K562 (cell line): ENCODE data around the gene ARHGAP25. TPM values are rescaled to one million over a fixed set of nuclear protein-coding genes. Genes with fewer than 3 reads are reported as not detected.

ENCODE experiments used
- CTBP1 ChIP-seq: fragments of 450-650 bp; IDR thresholded peaks from 2 replicates; pipeline ENCODE4 v1.6.1; 2016; ENCODE audit warnings: borderline replicate concordance
- GABPB2 ChIP-seq: fragments of 250-450 bp; sonication (Bioruptor Pico); conservative IDR thresholded peaks from 2 replicates; pipeline ENCODE4 v1.5.1; 2021; ENCODE audit warnings: mild to moderate bottlenecking
- HNRNPL ChIP-seq: fragments of 200-400 bp; formaldehyde crosslinking; IDR thresholded peaks from 2 replicates; pipeline ENCODE4 v1.6.1; 2017; ENCODE audit warnings: low read depth, mild to moderate bottlenecking, low read length
- MCM2 ChIP-seq: fragments of 450-650 bp; IDR thresholded peaks from 2 replicates; pipeline ENCODE4 v1.6.1; 2017; ENCODE audit warnings: low read depth, mild to moderate bottlenecking
- RNF219 ChIP-seq: fragments of 250-450 bp; sonication (Bioruptor Pico); IDR thresholded peaks from 2 replicates; pipeline ENCODE4 v1.5.0; 2022; ENCODE audit warnings: mild to moderate bottlenecking
- ZBTB2 ChIP-seq: fragments of 450-650 bp; IDR thresholded peaks from 2 replicates; pipeline ENCODE4 v1.6.1; 2016; ENCODE audit warnings: antibody characterized with exemption
- polyA plus RNA-seq, 8 experiments: library from polyadenylated mRNA; depleted of rRNA in 4 of 8; stranded (reverse) in 5 of 8; unstranded in 3 of 8; fragments of >200 nt; fragmentation: Nextera tagmentation in 2 of 8; fragmentation: Illumina TruSeq in 1 of 8; extraction: Ambion mirVana in 2 of 8; extraction: Trizol in 1 of 8; gene quantifications; 2 replicates each; pipeline versions ENCODE4 v1.2.1 to v1.2.3, GENCODE V29; 2011 to 2014; ENCODE audit warnings: inconsistent platforms in 1 of 8, missing spikeins in 1 of 8
- total RNA-seq, 7 experiments: library from RNA; depleted of rRNA in 6 of 7; stranded (reverse); fragments of >200 nt in 6 of 7; fragmentation: Illumina TruSeq in 2 of 7; extraction: Trizol in 2 of 7; gene quantifications; 2 replicates each; pipeline versions ENCODE4 v1.2.1 to v1.2.3, GENCODE V29; 2011 to 2021; ENCODE audit warnings: low replicate concordance in 1 of 7
- TF ChIP-seq, protein P1 (sequence below), 2 experiments: fragments of 450-650 bp; formaldehyde crosslinking in 1 of 2; IDR thresholded peaks; 2 replicates each; pipeline versions ENCODE4 v1.4.0 to v1.6.1; 2014 to 2020; ENCODE audit warnings: mild to moderate bottlenecking in 2 of 2, borderline replicate concordance in 1 of 2, low read depth in 1 of 2
- TF ChIP-seq, protein P2 (sequence below): fragments of 250-450 bp; sonication (Bioruptor Pico); IDR thresholded peaks from 2 replicates; pipeline ENCODE4 v1.4.0; 2020

The ARHGAP25 gene
- total and polyA plus RNA-seq, 9 of the 15 experiments (the other 6 are each of a cell fraction or from before 2014, with no cell fraction given) = 4.9 to 14.8 (median 10.7) TPM

GRCh38 chr2:68828887-68829708 lies 94.5 kb downstream of the ARHGAP25 start (continued):
- TF ChIP-seq ZBTB2 = peak; percentile 20; the same call in 1 of the 2 replicates
- TF ChIP-seq, protein P1, sequence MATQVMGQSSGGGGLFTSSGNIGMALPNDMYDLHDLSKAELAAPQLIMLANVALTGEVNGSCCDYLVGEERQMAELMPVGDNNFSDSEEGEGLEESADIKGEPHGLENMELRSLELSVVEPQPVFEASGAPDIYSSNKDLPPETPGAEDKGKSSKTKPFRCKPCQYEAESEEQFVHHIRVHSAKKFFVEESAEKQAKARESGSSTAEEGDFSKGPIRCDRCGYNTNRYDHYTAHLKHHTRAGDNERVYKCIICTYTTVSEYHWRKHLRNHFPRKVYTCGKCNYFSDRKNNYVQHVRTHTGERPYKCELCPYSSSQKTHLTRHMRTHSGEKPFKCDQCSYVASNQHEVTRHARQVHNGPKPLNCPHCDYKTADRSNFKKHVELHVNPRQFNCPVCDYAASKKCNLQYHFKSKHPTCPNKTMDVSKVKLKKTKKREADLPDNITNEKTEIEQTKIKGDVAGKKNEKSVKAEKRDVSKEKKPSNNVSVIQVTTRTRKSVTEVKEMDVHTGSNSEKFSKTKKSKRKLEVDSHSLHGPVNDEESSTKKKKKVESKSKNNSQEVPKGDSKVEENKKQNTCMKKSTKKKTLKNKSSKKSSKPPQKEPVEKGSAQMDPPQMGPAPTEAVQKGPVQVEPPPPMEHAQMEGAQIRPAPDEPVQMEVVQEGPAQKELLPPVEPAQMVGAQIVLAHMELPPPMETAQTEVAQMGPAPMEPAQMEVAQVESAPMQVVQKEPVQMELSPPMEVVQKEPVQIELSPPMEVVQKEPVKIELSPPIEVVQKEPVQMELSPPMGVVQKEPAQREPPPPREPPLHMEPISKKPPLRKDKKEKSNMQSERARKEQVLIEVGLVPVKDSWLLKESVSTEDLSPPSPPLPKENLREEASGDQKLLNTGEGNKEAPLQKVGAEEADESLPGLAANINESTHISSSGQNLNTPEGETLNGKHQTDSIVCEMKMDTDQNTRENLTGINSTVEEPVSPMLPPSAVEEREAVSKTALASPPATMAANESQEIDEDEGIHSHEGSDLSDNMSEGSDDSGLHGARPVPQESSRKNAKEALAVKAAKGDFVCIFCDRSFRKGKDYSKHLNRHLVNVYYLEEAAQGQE (IDR thresholded peaks at IDR 0.05; ENCODE audit: borderline replicate concordance) = peak; percentile 52
- TF ChIP-seq, protein P1 (CRISPR knock-in tag; IDR thresholded peaks at IDR 0.05; ENCODE audit: low read depth) = no peak
- TF ChIP-seq GABPB2 = no peak
- TF ChIP-seq RNF219 = no peak
- TF ChIP-seq HNRNPL = no peak
- TF ChIP-seq, protein P2, sequence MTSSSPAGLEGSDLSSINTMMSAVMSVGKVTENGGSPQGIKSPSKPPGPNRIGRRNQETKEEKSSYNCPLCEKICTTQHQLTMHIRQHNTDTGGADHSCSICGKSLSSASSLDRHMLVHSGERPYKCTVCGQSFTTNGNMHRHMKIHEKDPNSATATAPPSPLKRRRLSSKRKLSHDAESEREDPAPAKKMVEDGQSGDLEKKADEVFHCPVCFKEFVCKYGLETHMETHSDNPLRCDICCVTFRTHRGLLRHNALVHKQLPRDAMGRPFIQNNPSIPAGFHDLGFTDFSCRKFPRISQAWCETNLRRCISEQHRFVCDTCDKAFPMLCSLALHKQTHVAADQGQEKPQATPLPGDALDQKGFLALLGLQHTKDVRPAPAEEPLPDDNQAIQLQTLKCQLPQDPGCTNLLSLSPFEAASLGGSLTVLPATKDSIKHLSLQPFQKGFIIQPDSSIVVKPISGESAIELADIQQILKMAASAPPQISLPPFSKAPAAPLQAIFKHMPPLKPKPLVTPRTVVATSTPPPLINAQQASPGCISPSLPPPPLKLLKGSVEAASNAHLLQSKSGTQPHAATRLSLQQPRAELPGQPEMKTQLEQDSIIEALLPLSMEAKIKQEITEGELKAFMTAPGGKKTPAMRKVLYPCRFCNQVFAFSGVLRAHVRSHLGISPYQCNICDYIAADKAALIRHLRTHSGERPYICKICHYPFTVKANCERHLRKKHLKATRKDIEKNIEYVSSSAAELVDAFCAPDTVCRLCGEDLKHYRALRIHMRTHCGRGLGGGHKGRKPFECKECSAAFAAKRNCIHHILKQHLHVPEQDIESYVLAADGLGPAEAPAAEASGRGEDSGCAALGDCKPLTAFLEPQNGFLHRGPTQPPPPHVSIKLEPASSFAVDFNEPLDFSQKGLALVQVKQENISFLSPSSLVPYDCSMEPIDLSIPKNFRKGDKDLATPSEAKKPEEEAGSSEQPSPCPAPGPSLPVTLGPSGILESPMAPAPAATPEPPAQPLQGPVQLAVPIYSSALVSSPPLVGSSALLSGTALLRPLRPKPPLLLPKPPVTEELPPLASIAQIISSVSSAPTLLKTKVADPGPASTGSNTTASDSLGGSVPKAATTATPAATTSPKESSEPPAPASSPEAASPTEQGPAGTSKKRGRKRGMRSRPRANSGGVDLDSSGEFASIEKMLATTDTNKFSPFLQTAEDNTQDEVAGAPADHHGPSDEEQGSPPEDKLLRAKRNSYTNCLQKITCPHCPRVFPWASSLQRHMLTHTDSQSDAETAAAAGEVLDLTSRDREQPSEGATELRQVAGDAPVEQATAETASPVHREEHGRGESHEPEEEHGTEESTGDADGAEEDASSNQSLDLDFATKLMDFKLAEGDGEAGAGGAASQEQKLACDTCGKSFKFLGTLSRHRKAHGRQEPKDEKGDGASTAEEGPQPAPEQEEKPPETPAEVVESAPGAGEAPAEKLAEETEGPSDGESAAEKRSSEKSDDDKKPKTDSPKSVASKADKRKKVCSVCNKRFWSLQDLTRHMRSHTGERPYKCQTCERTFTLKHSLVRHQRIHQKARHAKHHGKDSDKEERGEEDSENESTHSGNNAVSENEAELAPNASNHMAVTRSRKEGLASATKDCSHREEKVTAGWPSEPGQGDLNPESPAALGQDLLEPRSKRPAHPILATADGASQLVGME = no peak
- no peak for TF ChIP-seq MCM2
- peak; percentile 86 for TF ChIP-seq CTBP1
